Mesendoderm (in vitro differentiated cells): Measurements from ENCODE around the gene TMEM184C.
A peak's percentile ranks its signal among the peaks of the same experiment; 100 is the strongest.

Source experiments
- DNase-seq: peaks from one replicate; pipeline ENCODE4 v3.0.0; 2013
- H2AK5ac ChIP-seq: 2 replicates; pipeline ENCODE4 v1.6.1; 2013; ENCODE audit warnings: low read length, inconsistent platforms
- H2BK120ac ChIP-seq: 2 replicates; pipeline ENCODE4 v1.6.1; 2013; ENCODE audit warnings: low read depth, mild to moderate bottlenecking, low read length, moderate library complexity, mixed read lengths
- H2BK15ac ChIP-seq: replicated peaks from 2 replicates; pipeline ENCODE4 v1.6.1; 2013; ENCODE audit warnings: low read depth, mild to moderate bottlenecking, moderate library complexity
- H2BK5ac ChIP-seq: 2 replicates; pipeline ENCODE4 v1.6.1; 2013; ENCODE audit warnings: low read length, inconsistent platforms
- H3K18ac ChIP-seq: 2 replicates; pipeline ENCODE4 v1.6.1; 2013; ENCODE audit warnings: mild to moderate bottlenecking, low read length, mixed read lengths
- H3K23ac ChIP-seq: one replicate; pipeline ENCODE4 v1.6.1; 2013; ENCODE audit warnings: low read length
- H3K27ac ChIP-seq: 2 replicates; pipeline ENCODE4 v1.5.1; 2013; ENCODE audit warnings: low read depth, mild to moderate bottlenecking, inconsistent platforms, low read length, moderate library complexity
- H3K27me3 ChIP-seq: 2 replicates; pipeline ENCODE4 v1.6.1; 2013; ENCODE audit warnings: low read length, control low read depth, mild to moderate bottlenecking, inconsistent platforms; ENCODE audit not compliant: insufficient read depth, poor library complexity
- H3K36me3 ChIP-seq: 2 replicates; pipeline ENCODE4 v1.6.1; 2013; ENCODE audit warnings: low read length, inconsistent platforms; ENCODE audit not compliant: control insufficient read depth, insufficient read depth
- H3K4ac ChIP-seq: one replicate; pipeline ENCODE4 v1.6.1; 2013; ENCODE audit warnings: low read depth, mild to moderate bottlenecking, low read length, moderate library complexity
- H3K4me1 ChIP-seq: 2 replicates; pipeline ENCODE4 v1.6.1; 2013; ENCODE audit warnings: low read depth, low read length, inconsistent platforms; ENCODE audit not compliant: control insufficient read depth
- H3K4me2 ChIP-seq: 2 replicates; pipeline ENCODE4 v1.6.1; 2013; ENCODE audit warnings: low read length
- H3K4me3 ChIP-seq: 2 replicates; pipeline ENCODE4 v1.5.1; 2013; ENCODE audit warnings: mild to moderate bottlenecking, low read length
- H3K56ac ChIP-seq: one replicate; pipeline ENCODE4 v1.6.1; 2013; ENCODE audit warnings: low read length
- H3K79me1 ChIP-seq: 2 replicates; pipeline ENCODE4 v1.6.1; 2013; ENCODE audit warnings: low read length, inconsistent platforms
- H3K79me2 ChIP-seq: 2 replicates; pipeline ENCODE4 v1.6.1; 2013; ENCODE audit warnings: mild to moderate bottlenecking, low read length; ENCODE audit not compliant: control insufficient read depth, insufficient read depth
- H3K9ac ChIP-seq: 2 replicates; pipeline ENCODE4 v1.6.1; 2013; ENCODE audit warnings: low read length, inconsistent platforms
- H4K5ac ChIP-seq: one replicate; pipeline ENCODE4 v1.6.1; 2013; ENCODE audit warnings: low read length
- H4K8ac ChIP-seq: one replicate; pipeline ENCODE4 v1.6.1; 2013; ENCODE audit warnings: low read depth, mild to moderate bottlenecking, control low read depth, low read length, moderate library complexity
- WGBS: extraction: QIAGEN DNeasy Blood & Tissue Kit; methylation state at CpG from one replicate; pipeline ENCODE4 v1.1.7; 2013; ENCODE audit warnings: low lambda C conversion rate, missing lambda C conversion rate; ENCODE audit not compliant: insufficient coverage; ENCODE audit errors: extremely low coverage; 5-methylcytosine and 5-hydroxymethylcytosine counted together

The TMEM184C gene

GRCh38 chr4:147643616-147644015 is 26.4 kb downstream of the TMEM184C start:
- no peak overlapping the region for H3K9ac ChIP-seq
- H3K79me1 ChIP-seq = peaks cover 3% of the 10 kb centered on the region
- H3K4ac ChIP-seq = no peak overlapping the region
- DNase-seq = no peak
- no peak overlapping the region for H2BK15ac ChIP-seq
- no peak overlapping the region for H4K5ac ChIP-seq
- no CpG with 5 or more reads among the region's 1 CpG for WGBS
- no peak overlapping the region for H3K56ac ChIP-seq
- no peak overlapping the region for H2AK5ac ChIP-seq
- H3K27me3 ChIP-seq = no peaks in the 10 kb centered on the region
- H3K4me3 ChIP-seq = no peak overlapping the region
- H2BK120ac ChIP-seq = no peak overlapping the region
- H3K23ac ChIP-seq = no peak overlapping the region
- H3K36me3 ChIP-seq = no peaks in the 10 kb centered on the region
- H3K18ac ChIP-seq = no peak overlapping the region
- H4K8ac ChIP-seq = no peak overlapping the region
- H3K27ac ChIP-seq = no peak overlapping the region
- H3K4me1 ChIP-seq = peaks cover 2% of the 10 kb centered on the region
- H2BK5ac ChIP-seq = no peak overlapping the region
- H3K79me2 ChIP-seq = no peaks in the 10 kb centered on the region
- H3K4me2 ChIP-seq = no peak overlapping the region

- peaks cover 8% of the 10 kb centered on the region for H3K4me1 ChIP-seq
- H3K27ac ChIP-seq = no peak overlapping the region
These were observed 27.3 kb downstream of the TMEM184C start for GRCh38 chr4:147644471-147644870.

GRCh38 chr4:147645099-147645498 is 27.9 kb downstream of the TMEM184C start:
- Histone ChIP-seq H4K8ac (no peak overlapping the region), H4K5ac (no peak overlapping the region), H3K79me2 (no peaks in the 10 kb centered on the region), H2BK5ac (no peak overlapping the region), H3K18ac (no peak overlapping the region), H2AK5ac (no peak overlapping the region), H3K56ac (no peak overlapping the region), H3K4me1 (peaks cover 8% of the 10 kb centered on the region), H3K27ac (no peak overlapping the region), H3K9ac (no peak overlapping the region), H3K23ac (no peak overlapping the region), H2BK120ac (no peak overlapping the region), H2BK15ac (no peak overlapping the region), H3K4me3 (no peak overlapping the region), H3K4ac (no peak overlapping the region), H3K4me2 (no peak overlapping the region), H3K36me3 (no peaks in the 10 kb centered on the region), H3K27me3 (no peaks in the 10 kb centered on the region), H3K79me1 (peaks cover 3% of the 10 kb centered on the region)
- DNase-seq = no peak

More at GRCh38 chr4:147644471-147644870, 27.3 kb downstream of the TMEM184C start:
- H4K5ac ChIP-seq = no peak overlapping the region
- no peak overlapping the region for H2AK5ac ChIP-seq
- no peak overlapping the region for H3K4ac ChIP-seq
- no peak overlapping the region for H3K23ac ChIP-seq
- H3K36me3 ChIP-seq = no peaks in the 10 kb centered on the region
- no peak overlapping the region for H2BK15ac ChIP-seq
- no peak overlapping the region for H4K8ac ChIP-seq
- H3K79me1 ChIP-seq = peaks cover 3% of the 10 kb centered on the region
- WGBS = no CpG with 5 or more reads among the region's 3 CpGs
- H3K9ac ChIP-seq = no peak overlapping the region
- no peak overlapping the region for H3K18ac ChIP-seq
- no peak overlapping the region for H3K4me3 ChIP-seq
- DNase-seq = peak; percentile 18
- H3K27me3 ChIP-seq = no peaks in the 10 kb centered on the region
- H3K56ac ChIP-seq = no peak overlapping the region
- no peaks in the 10 kb centered on the region for H3K79me2 ChIP-seq
- H2BK120ac ChIP-seq = no peak overlapping the region
- H3K4me2 ChIP-seq = no peak overlapping the region
- no peak overlapping the region for H2BK5ac ChIP-seq

GRCh38 chr4:147648656-147649055 is 31.5 kb downstream of the TMEM184C start:
- Histone ChIP-seq H3K56ac (no peak overlapping the region), H3K4me1 (peaks cover 8% of the 10 kb centered on the region), H4K5ac (no peak overlapping the region), H3K36me3 (no peaks in the 10 kb centered on the region), H3K18ac (no peak overlapping the region), H2BK5ac (no peak overlapping the region), H3K4me3 (no peak overlapping the region), H2BK120ac (no peak overlapping the region), H3K4me2 (no peak overlapping the region), H3K27me3 (no peaks in the 10 kb centered on the region), H3K27ac (no peak overlapping the region), H2BK15ac (no peak overlapping the region), H2AK5ac (no peak overlapping the region), H3K79me1 (peaks cover 1% of the 10 kb centered on the region), H3K9ac (no peak overlapping the region), H3K79me2 (no peaks in the 10 kb centered on the region), H3K23ac (no peak overlapping the region), H4K8ac (no peak overlapping the region), H3K4ac (no peak overlapping the region)
- peak; percentile 17 for DNase-seq

GRCh38 chr4:147651563-147651962 is 34.4 kb downstream of the TMEM184C start:
- no peak for DNase-seq
- Histone ChIP-seq H3K79me1 (peaks cover 1% of the 10 kb centered on the region), H3K36me3 (peaks cover 1% of the 10 kb centered on the region), H3K18ac (no peak overlapping the region), H3K27ac (no peak overlapping the region), H3K4me2 (no peak overlapping the region), H2AK5ac (no peak overlapping the region), H3K23ac (no peak overlapping the region), H3K79me2 (no peaks in the 10 kb centered on the region), H2BK15ac (no peak overlapping the region), H2BK120ac (no peak overlapping the region), H2BK5ac (no peak overlapping the region), H3K4me3 (no peak overlapping the region), H3K9ac (no peak overlapping the region), H4K8ac (no peak overlapping the region), H4K5ac (no peak overlapping the region), H3K56ac (no peak overlapping the region), H3K4me1 (peaks cover 6% of the 10 kb centered on the region), H3K27me3 (no peaks in the 10 kb centered on the region), H3K4ac (no peak overlapping the region)
- WGBS = 100% methylated on average over 1 of the region's 1 CpG

GRCh38 chr4:147655639-147656038 is 38.4 kb downstream of the TMEM184C start:
- Histone ChIP-seq H2BK15ac (no peak overlapping the region), H3K4me3 (no peak overlapping the region), H3K4me1 (no peaks in the 10 kb centered on the region), H4K8ac (no peak overlapping the region), H3K18ac (no peak overlapping the region), H3K23ac (no peak overlapping the region), H3K79me2 (no peaks in the 10 kb centered on the region), H2BK5ac (no peak overlapping the region), H3K4me2 (no peak overlapping the region), H4K5ac (no peak overlapping the region), H3K9ac (no peak overlapping the region), H3K36me3 (peaks cover 1% of the 10 kb centered on the region), H2BK120ac (no peak overlapping the region), H3K27ac (no peak overlapping the region), H2AK5ac (no peak overlapping the region), H3K4ac (no peak overlapping the region), H3K79me1 (no peaks in the 10 kb centered on the region), H3K56ac (no peak overlapping the region), H3K27me3 (no peaks in the 10 kb centered on the region)
- no CpG with 5 or more reads among the region's 2 CpGs for WGBS
- no peak for DNase-seq
